Thymus (tissue), 11 donors: Measurements from ENCODE around the gene PITPNC1. TPM values are rescaled to one million over a fixed set of nuclear protein-coding genes. Genes with fewer than 3 reads are reported as not detected.
"Not testable (repeated sequence)": the region's sequence is repeated elsewhere in the genome, so short reads cannot be mapped to it uniquely, and the experiment has no call there.

Experiments
- DNase-seq, 9 donors: peaks; one replicate each; pipeline ENCODE4 v3.0.0-alpha.2; 2013; ENCODE audit warnings: low spot score in 9 of 9, low read depth in 6 of 9, missing footprints in 1 of 9
- H3K27ac ChIP-seq, 2 donors: one replicate each; pipeline ENCODE4 v1.5.1; 2013; ENCODE audit warnings: control low read depth in 1 of 2, low read depth in 1 of 2, low read length in 1 of 2, mild to moderate bottlenecking in 1 of 2, moderate library complexity in 1 of 2
- H3K27me3 ChIP-seq, 2 donors: one replicate each; pipeline ENCODE4 v1.5.1; 2013; ENCODE audit warnings: low read length in 1 of 2; ENCODE audit not compliant: control insufficient read depth in 2 of 2, insufficient read depth in 1 of 2
- H3K36me3 ChIP-seq, 2 donors: one replicate each; pipeline ENCODE4 v1.5.1; 2013; ENCODE audit warnings: low read length in 1 of 2, mild to moderate bottlenecking in 1 of 2, moderate library complexity in 1 of 2; ENCODE audit not compliant: control insufficient read depth in 2 of 2, insufficient read depth in 2 of 2
- H3K4me1 ChIP-seq, 2 donors: one replicate each; pipeline ENCODE4 v1.5.1; 2013; ENCODE audit warnings: low read length in 2 of 2; ENCODE audit not compliant: control insufficient read depth in 2 of 2, insufficient read depth in 2 of 2
- H3K4me3 ChIP-seq, 2 donors: one replicate each; pipeline ENCODE4 v1.5.1; 2013; ENCODE audit warnings: low read length in 2 of 2, control low read depth in 1 of 2, mild to moderate bottlenecking in 1 of 2
- H3K9me3 ChIP-seq, 2 donors: one replicate each; pipeline ENCODE4 v1.5.1; 2013; ENCODE audit warnings: low read length in 1 of 2, mild to moderate bottlenecking in 1 of 2; ENCODE audit not compliant: control insufficient read depth in 2 of 2, insufficient read depth in 1 of 2
- WGBS: extraction: QIAGEN DNeasy Blood & Tissue Kit; methylation state at CpG from one replicate; pipeline ENCODE4 v1.1.7; 2013; 5-methylcytosine and 5-hydroxymethylcytosine counted together
- polyA plus RNA-seq: library from polyadenylated mRNA; stranded (reverse); fragments of 200-250 nt; gene quantifications from one replicate; pipeline ENCODE4 v1.2.3, GENCODE V29; 2013
- total RNA-seq: library from RNA; stranded (reverse); fragments of 120-200 nt; gene quantifications from one replicate; pipeline ENCODE4 v1.2.4, GENCODE V29; 2013
- donor health status: healthy.

PITPNC1 gene
- total and polyA plus RNA-seq, 2 donors: 26.0 to 27.0 TPM

DNA sequence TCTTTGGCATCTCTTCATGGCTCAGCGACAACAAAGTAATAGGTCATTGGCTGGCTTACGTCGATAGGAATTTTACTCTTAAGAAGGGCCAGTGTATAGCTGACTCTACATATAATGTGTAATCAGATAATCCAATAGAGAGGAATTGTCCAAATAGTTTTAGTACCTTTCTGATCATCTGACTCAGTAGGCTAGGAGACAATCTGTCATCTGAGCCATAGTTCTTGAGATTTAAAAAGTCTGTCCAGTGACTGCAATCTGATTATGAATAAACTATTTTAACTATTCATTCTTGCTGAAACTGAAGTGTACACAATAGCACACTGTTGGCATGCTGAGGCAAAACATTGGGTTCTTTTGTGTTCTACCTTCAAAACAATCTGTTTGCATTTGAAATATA is 319.3 kb downstream of the PITPNC1 start:
- no peak overlapping the region for H3K4me3 ChIP-seq
- no peaks in the 10 kb centered on the region for H3K9me3 ChIP-seq
- no peaks in the 10 kb centered on the region for H3K27me3 ChIP-seq
- peaks cover 0 to 4% of the 10 kb centered on the region in 2 donors for H3K36me3 ChIP-seq
- no peaks in the 10 kb centered on the region for H3K4me1 ChIP-seq
- WGBS: 96% methylated on average over 3 of the region's 3 CpGs
- H3K27ac ChIP-seq: no peak overlapping the region
- no peak for DNase-seq

DNA sequence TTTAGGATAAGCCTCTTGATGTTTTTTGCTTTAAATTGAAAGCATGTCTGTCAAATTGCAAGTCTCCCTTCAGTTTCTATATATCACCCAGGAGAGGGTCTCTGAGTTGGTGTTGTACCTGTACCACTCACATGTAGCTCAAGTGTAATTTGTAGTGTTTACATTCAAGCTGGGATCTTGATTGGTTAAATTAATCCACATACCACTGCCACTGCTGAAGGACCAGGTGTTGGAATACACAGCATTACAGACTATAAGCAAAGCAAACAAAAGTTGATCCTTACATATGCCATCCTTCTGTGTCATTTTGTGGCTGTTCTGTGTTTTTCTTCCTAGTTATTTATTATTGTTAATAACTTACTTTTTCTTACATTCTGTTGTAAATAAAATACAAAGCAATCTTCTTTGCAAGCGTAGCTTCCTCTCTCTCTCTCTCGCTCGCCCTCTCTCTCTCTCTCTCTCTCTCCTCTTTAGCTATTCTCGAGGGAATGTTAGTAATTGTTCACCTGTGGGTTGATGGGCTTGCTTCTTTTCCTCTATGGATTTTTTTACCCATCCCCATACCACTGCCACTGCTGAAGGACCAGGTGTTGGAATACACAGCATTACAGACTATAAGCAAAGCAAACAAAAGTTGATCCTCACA is 319.9 kb downstream of the PITPNC1 start:
- no peak overlapping the region for H3K27ac ChIP-seq
- no peaks in the 10 kb centered on the region for H3K4me1 ChIP-seq
- no peak overlapping the region for H3K4me3 ChIP-seq
- H3K9me3 ChIP-seq: no peaks in the 10 kb centered on the region
- 81% methylated on average over 4 of the region's 4 CpGs for WGBS
- DNase-seq: no peak
- H3K36me3 ChIP-seq: peaks cover 0 to 4% of the 10 kb centered on the region in 2 donors
- H3K27me3 ChIP-seq: no peaks in the 10 kb centered on the region

DNA sequence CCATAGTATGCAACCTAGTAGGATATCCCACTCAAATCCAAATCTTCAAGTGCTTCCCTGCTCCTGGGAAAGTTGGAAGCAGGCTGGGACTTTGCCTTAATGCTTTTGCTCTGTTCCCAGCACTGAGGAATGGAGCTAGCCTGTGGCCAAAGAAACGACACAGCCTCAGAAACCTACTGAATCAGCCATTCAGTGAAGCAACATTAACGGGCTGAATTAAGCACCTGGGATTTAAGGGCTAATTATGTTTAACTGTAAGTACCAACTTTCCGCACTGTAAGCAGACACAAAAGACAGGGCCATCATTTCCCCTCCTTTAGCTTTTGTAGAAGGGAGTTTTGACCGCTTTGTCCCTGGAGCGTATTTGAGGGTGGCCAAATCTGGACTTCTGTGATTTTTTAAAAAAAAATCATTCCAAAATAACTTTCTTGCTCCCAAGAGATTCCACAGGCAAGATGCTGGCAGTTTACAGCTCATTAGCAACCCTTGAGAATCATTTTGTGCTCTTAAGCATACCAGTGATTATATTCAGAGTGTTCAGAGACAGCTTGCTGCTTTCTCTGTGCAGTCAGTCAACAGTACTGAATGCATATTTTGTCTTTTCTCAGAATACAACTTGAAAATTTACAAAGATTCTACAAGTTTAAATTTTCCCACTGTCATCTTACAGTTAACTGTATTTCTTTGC is 323.1 kb downstream of the PITPNC1 start:
- Histone ChIP-seq H3K36me3 (no peaks in the 10 kb centered on the region), H3K4me3 (no peak overlapping the region), H3K4me1 (no peaks in the 10 kb centered on the region), H3K27me3 (no peaks in the 10 kb centered on the region), H3K27ac (no peak overlapping the region), H3K9me3 (no peaks in the 10 kb centered on the region)
- 82% methylated on average over 5 of the region's 5 CpGs for WGBS
- no peak for DNase-seq

DNA sequence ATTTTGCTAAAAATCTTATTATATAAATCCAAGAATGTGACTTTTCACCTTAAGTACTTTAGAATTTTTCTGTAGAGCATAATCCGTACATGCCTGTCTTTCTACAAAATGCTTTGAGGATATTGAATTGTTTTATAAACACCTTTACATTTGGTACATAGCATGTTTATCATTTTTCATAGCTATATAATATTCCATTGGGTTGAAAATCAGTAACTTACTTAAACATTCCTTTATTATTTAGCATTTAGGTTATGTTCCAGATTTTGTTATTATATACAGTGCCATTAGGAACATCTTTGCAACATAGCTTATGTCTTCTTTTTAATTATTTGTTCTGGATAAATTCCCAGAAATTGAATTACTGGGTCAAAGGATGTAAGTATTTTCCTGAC is 323.6 kb downstream of the PITPNC1 start:
- Histone ChIP-seq H3K4me1 (no peaks in the 10 kb centered on the region), H3K36me3 (no peaks in the 10 kb centered on the region), H3K27me3 (no peaks in the 10 kb centered on the region), H3K9me3 (no peaks in the 10 kb centered on the region), H3K4me3 (no peak overlapping the region), H3K27ac (no peak overlapping the region)
- DNase-seq: no peak
- 99% methylated on average over 1 of the region's 1 CpG for WGBS

DNA sequence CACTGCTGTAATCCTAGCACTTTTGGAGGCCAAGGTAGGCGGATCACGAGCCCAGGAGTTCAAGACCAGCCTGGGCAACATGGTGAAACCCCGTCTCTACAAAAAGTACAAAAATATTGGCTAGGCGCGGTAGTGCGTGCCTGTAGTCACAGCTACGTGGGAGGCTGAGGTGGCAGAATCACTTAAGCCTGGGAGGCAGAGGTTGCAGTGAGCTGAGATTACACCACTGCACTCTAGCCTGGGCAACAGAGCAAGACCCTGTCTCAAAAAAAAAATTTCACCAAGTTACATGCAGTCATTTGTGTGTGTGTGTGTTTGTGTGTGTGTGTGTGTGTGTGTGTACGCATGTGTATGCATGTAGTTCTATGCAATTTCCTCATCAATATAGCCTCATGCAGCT is 325.8 kb downstream of the PITPNC1 start:
- H3K4me1 ChIP-seq, H3K9me3 ChIP-seq, DNase-seq, H3K36me3 ChIP-seq, H3K4me3 ChIP-seq, H3K27me3 ChIP-seq, H3K27ac ChIP-seq: not testable (repeated sequence)
- 96% methylated on average over 8 of the region's 8 CpGs for WGBS

DNA sequence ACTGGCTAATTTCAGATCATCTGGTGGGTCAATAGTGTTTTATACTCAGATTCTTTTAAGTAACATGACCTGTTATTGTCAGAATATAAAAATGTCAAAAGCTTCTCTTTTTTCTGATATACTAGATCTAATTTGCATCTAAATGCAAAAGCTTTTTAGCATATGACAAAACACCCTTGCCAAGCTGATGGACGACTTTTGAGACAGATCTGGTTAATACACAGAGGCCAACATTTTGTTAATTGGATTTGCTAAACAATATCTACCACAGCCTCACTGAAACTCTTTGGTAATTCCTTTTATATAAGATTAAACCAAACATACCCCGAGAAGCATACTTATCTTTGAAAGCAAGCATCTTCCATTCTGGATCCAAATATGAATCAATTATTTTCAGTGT is 330.4 kb downstream of the PITPNC1 start:
- no peak overlapping the region for H3K4me3 ChIP-seq
- no peaks in the 10 kb centered on the region for H3K9me3 ChIP-seq
- WGBS: 92% methylated on average over 2 of the region's 2 CpGs
- no peaks in the 10 kb centered on the region for H3K4me1 ChIP-seq
- no peaks in the 10 kb centered on the region for H3K36me3 ChIP-seq
- no peak overlapping the region for H3K27ac ChIP-seq
- no peak for DNase-seq
- no peaks in the 10 kb centered on the region for H3K27me3 ChIP-seq

DNA sequence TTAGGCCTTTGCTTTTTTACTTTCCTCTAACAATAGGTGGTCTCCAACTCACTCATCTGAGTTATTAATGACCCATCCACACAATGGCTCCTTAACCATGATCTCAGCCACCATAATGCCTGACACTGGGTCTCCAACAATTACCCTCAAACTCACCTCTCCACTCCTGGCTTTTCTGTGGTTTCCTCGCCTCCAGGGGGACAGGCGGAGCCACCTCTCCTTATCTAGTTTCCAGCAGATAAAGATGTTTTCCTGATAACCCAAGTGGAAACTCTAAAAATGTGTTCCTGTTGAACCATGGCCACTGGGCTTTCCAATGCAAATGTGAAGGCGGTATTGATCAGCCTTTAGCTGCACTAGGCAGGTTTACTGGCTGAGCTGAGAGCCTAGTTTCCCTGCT is 331.3 kb downstream of the PITPNC1 start:
- Histone ChIP-seq H3K36me3 (no peaks in the 10 kb centered on the region), H3K4me1 (no peaks in the 10 kb centered on the region), H3K9me3 (no peaks in the 10 kb centered on the region), H3K4me3 (no peak overlapping the region), H3K27ac (no peak overlapping the region), H3K27me3 (no peaks in the 10 kb centered on the region)
- 93% methylated on average over 3 of the region's 3 CpGs for WGBS
- DNase-seq: no peak

DNA sequence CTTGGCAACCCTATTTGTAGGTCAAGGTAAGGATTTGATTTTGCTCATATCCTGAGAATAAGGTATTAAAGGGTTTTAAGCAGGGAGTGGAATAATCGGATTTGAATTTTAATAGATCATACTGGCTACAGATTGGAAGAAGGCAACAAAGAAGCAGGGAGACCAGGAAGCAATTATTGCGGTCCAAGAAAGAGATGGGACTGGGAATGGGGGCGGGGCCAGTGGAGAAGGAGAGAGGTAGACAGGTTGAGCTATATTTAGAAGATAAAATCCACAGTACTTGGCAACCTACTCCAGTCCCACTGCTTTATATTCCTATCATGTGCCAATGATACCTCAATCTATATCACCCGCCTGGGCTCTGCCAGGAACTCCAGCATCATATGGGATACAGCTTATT is 334.8 kb downstream of the PITPNC1 start:
- Histone ChIP-seq H3K9me3 (no peaks in the 10 kb centered on the region), H3K27ac (no peak overlapping the region), H3K4me1 (peaks cover 0 to under 1% of the 10 kb centered on the region in 2 donors), H3K4me3 (no peak overlapping the region), H3K27me3 (no peaks in the 10 kb centered on the region), H3K36me3 (no peaks in the 10 kb centered on the region)
- no peak for DNase-seq
- WGBS: 84% methylated on average over 4 of the region's 4 CpGs

DNA sequence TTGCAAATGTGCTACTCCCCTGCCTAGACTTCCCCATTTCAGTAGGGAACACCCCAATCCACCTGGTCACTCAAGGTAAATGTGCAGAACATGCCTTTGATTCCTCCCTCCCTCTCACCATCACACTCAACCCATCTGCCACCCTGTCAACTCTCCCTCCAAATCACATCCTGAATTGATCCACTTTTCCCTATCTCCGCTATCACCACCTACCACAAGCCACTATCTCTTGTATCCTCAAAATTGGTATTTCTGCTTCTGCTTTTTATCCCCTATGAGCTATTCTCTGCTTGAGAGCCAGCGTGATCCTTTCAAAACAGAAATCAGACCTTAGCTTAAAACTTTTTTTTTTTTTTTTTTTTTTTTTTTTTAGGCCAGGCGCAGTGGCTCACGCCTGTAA is 335.3 kb downstream of the PITPNC1 start:
- no peaks in the 10 kb centered on the region for H3K27me3 ChIP-seq
- no peak for DNase-seq
- H3K4me3 ChIP-seq: no peak overlapping the region
- H3K4me1 ChIP-seq: peaks cover 0 to 4% of the 10 kb centered on the region in 2 donors
- 97% methylated on average over 4 of the region's 4 CpGs for WGBS
- no peaks in the 10 kb centered on the region for H3K36me3 ChIP-seq
- H3K27ac ChIP-seq: no peak overlapping the region
- no peaks in the 10 kb centered on the region for H3K9me3 ChIP-seq
